HEK293 (cell line): Measurements from ENCODE around the gene CDK14.

Experiments
- CTCF ChIA-PET: fragments of 350-600 bp; formaldehyde crosslinking; extraction: SDS; loops from one replicate; lab custom pipeline; 2021; ENCODE audit warnings: antibody characterized with exemption; lab: Yijun Ruan, JAX
- POLR2A ChIA-PET: fragments of 300-600 bp; formaldehyde crosslinking; extraction: SDS; loops from one replicate; lab custom pipeline; 2020; ENCODE audit warnings: antibody characterized with exemption, inconsistent platforms; lab: Yijun Ruan, JAX
- H3K27ac ChIP-seq: fragments of 200-500 bp; sonication (Bioruptor generic); 2 replicates; pipeline ENCODE4 v1.5.1; 2014; ENCODE audit warnings: low read depth, low read length, control low read depth, inconsistent platforms; ENCODE audit errors: extremely low read depth
- H3K36me3 ChIP-seq, 2 experiments: fragments of 200-500 bp in 1 of 2; sonication (Bioruptor generic) in 1 of 2; 1 replicate in 1 of 2; 2 replicates in 1 of 2; pipeline ENCODE4 v1.5.1; 2014 to 2017; ENCODE audit warnings: inconsistent platforms in 2 of 2, low read length in 2 of 2; ENCODE audit not compliant: control insufficient read depth in 2 of 2, insufficient read depth in 1 of 2
- H3K4me1 ChIP-seq: fragments of 200-500 bp; sonication (Bioruptor generic); 2 replicates; pipeline ENCODE4 v1.5.1; 2014; ENCODE audit warnings: mild to moderate bottlenecking, low read length, inconsistent platforms; ENCODE audit not compliant: control insufficient read depth, insufficient read depth
- H3K4me3 ChIP-seq: 2 replicates; pipeline ENCODE4 v1.5.1; 2011; ENCODE audit warnings: low read depth, mild to moderate bottlenecking, control low read depth, low read length, moderate library complexity
- H3K9me3 ChIP-seq: fragments of 200-500 bp; sonication (Bioruptor generic); 2 replicates; pipeline ENCODE4 v1.5.1; 2014; ENCODE audit warnings: low read depth, low read length, inconsistent platforms; ENCODE audit not compliant: control insufficient read depth, insufficient read depth
- GLIS1 ChIP-seq: fragments of 450-650 bp; formaldehyde crosslinking; IDR thresholded peaks from 2 replicates; pipeline ENCODE4 v1.5.1; 2016; ENCODE audit warnings: missing biosample characterization, missing genetic modification characterization
- KLF9 ChIP-seq: fragments of 450-650 bp; formaldehyde crosslinking; IDR thresholded peaks from 2 replicates; pipeline ENCODE4 v1.5.1; 2016; ENCODE audit warnings: missing biosample characterization, missing genetic modification characterization, low read depth
- OSR2 ChIP-seq: fragments of 450-650 bp; formaldehyde crosslinking; IDR thresholded peaks from 2 replicates; pipeline ENCODE4 v1.5.1; 2016; ENCODE audit warnings: missing biosample characterization, missing genetic modification characterization
- OVOL3 ChIP-seq: fragments of 450-650 bp; formaldehyde crosslinking; IDR thresholded peaks from 2 replicates; pipeline ENCODE4 v1.5.1; 2016; ENCODE audit warnings: missing biosample characterization, missing genetic modification characterization
- PRDM1 ChIP-seq: fragments of 450-650 bp; formaldehyde crosslinking; IDR thresholded peaks from 2 replicates; pipeline ENCODE4; 2016; ENCODE audit warnings: missing biosample characterization, missing genetic modification characterization
- SCRT2 ChIP-seq: fragments of 450-650 bp; formaldehyde crosslinking; IDR thresholded peaks from 2 replicates; pipeline ENCODE4 v1.5.1; 2016; ENCODE audit warnings: missing biosample characterization, missing genetic modification characterization
- SP3 ChIP-seq: fragments of 450-650 bp; formaldehyde crosslinking; IDR thresholded peaks from 2 replicates; pipeline ENCODE4 v1.5.1; 2016; ENCODE audit warnings: missing biosample characterization, missing genetic modification characterization
- TRIM28 ChIP-seq: IDR thresholded peaks from 2 replicates; pipeline ENCODE4 v1.6.1; 2011; ENCODE audit warnings: low read length, control low read depth, borderline replicate concordance
- YY1 ChIP-seq: fragments of 450-650 bp; formaldehyde crosslinking; IDR thresholded peaks from 2 replicates; pipeline ENCODE4 v1.5.1; 2018; ENCODE audit warnings: missing biosample characterization, missing genetic modification characterization
- ZBTB17 ChIP-seq: fragments of 450-650 bp; formaldehyde crosslinking; IDR thresholded peaks from 2 replicates; pipeline ENCODE4 v1.5.1; 2016; ENCODE audit warnings: missing biosample characterization, missing genetic modification characterization
- ZBTB7A ChIP-seq: fragments of 450-650 bp; formaldehyde crosslinking; IDR thresholded peaks from 2 replicates; pipeline ENCODE4 v1.5.1; 2016; ENCODE audit warnings: low read depth, missing biosample characterization, missing genetic modification characterization
- ZNF140 ChIP-seq: fragments of 450-650 bp; formaldehyde crosslinking; IDR thresholded peaks from 2 replicates; pipeline ENCODE4 v1.5.1; 2016; ENCODE audit warnings: missing biosample characterization, missing genetic modification characterization
- ZNF155 ChIP-seq: fragments of 450-650 bp; formaldehyde crosslinking; IDR thresholded peaks from 2 replicates; pipeline ENCODE4 v1.5.1; 2016; ENCODE audit warnings: missing biosample characterization, missing genetic modification characterization
- ZNF184 ChIP-seq: fragments of 450-650 bp; IDR thresholded peaks from 2 replicates; pipeline ENCODE4 v1.5.1; 2018; ENCODE audit warnings: missing biosample characterization, mild to moderate bottlenecking, missing genetic modification characterization
- ZNF221 ChIP-seq: fragments of 450-650 bp; formaldehyde crosslinking; IDR thresholded peaks from 2 replicates; pipeline ENCODE4 v1.5.1; 2017; ENCODE audit warnings: missing biosample characterization, missing genetic modification characterization, borderline replicate concordance
- ZNF280C ChIP-seq: fragments of 450-650 bp; formaldehyde crosslinking; IDR thresholded peaks from 2 replicates; pipeline ENCODE4 v1.5.1; 2016; ENCODE audit warnings: missing biosample characterization, missing genetic modification characterization
- ZNF311 ChIP-seq: fragments of 450-650 bp; formaldehyde crosslinking; IDR thresholded peaks from 2 replicates; pipeline ENCODE4 v1.5.1; 2017; ENCODE audit warnings: missing biosample characterization, missing genetic modification characterization, borderline replicate concordance
- ZNF335 ChIP-seq: fragments of 450-650 bp; formaldehyde crosslinking; conservative IDR thresholded peaks from 2 replicates; pipeline ENCODE4 v1.5.1; 2016; ENCODE audit warnings: missing biosample characterization, missing genetic modification characterization
- ZNF391 ChIP-seq: fragments of 450-650 bp; formaldehyde crosslinking; IDR thresholded peaks from 2 replicates; pipeline ENCODE4 v1.5.1; 2016; ENCODE audit warnings: low read depth, missing biosample characterization, missing genetic modification characterization, borderline replicate concordance
- ZNF394 ChIP-seq: fragments of 450-650 bp; formaldehyde crosslinking; IDR thresholded peaks from 2 replicates; pipeline ENCODE4 v1.5.1; 2016; ENCODE audit warnings: missing biosample characterization, missing genetic modification characterization, mild to moderate bottlenecking, moderate library complexity, borderline replicate concordance
- ZNF514 ChIP-seq: fragments of 450-650 bp; formaldehyde crosslinking; IDR thresholded peaks from 2 replicates; pipeline ENCODE4 v1.5.1; 2016; ENCODE audit warnings: missing biosample characterization, missing genetic modification characterization
- ZNF558 ChIP-seq: fragments of 450-650 bp; formaldehyde crosslinking; IDR thresholded peaks from 2 replicates; pipeline ENCODE4 v1.5.1; 2016; ENCODE audit warnings: missing biosample characterization, missing genetic modification characterization
- ZNF571 ChIP-seq: fragments of 450-650 bp; formaldehyde crosslinking; IDR thresholded peaks from 2 replicates; pipeline ENCODE4 v1.5.0; 2017; ENCODE audit warnings: missing biosample characterization, missing genetic modification characterization
- ZNF585B ChIP-seq: fragments of 450-650 bp; formaldehyde crosslinking; IDR thresholded peaks from 2 replicates; pipeline ENCODE4 v1.5.1; 2016; ENCODE audit warnings: missing biosample characterization, missing genetic modification characterization
- ZNF791 ChIP-seq: fragments of 450-650 bp; formaldehyde crosslinking; IDR thresholded peaks from 2 replicates; pipeline ENCODE4 v1.5.1; 2016; ENCODE audit warnings: missing biosample characterization, missing genetic modification characterization
- TF ChIP-seq, protein P1 (sequence below): fragments of 450-650 bp; formaldehyde crosslinking; IDR thresholded peaks from 2 replicates; pipeline ENCODE4 v1.5.1; 2016; ENCODE audit warnings: missing biosample characterization, missing genetic modification characterization
- TF ChIP-seq, protein P2 (sequence below): fragments of 450-650 bp; formaldehyde crosslinking; IDR thresholded peaks from 2 replicates; pipeline ENCODE4 v1.5.1; 2016; ENCODE audit warnings: missing biosample characterization, missing genetic modification characterization

The CDK14 gene

DNA sequence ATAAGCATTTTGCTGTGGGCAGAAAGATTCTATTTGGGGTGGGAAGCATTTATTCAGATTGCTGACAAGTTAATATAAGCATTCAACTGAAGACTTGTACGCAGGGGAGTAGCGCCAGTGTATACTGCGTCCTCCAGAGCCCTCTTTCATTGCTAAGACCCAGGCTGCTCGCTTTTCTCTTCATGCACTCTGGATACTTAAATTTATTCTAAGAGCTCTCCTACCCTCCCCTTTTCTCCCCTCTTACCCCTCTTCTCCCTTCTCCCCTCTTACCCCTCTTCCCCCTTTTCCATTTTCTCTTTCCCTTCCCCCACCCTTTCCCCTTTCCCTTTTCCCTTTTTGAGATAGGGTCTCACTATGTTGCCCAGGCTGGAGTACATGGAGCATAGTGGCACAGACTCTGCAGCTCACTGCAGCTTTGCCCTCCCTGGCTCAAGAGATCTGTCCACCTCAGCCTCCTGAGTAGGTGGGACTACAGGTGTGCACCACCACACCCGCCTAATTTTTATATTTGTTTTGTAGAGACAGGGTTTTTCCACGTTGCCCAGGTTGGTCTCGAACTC, 125.8 kb downstream of the CDK14 start:
- Histone ChIP-seq H3K4me3 (no peak overlapping the region), H3K36me3 (no peaks in the 10 kb centered on the region), H3K9me3 (no peaks in the 10 kb centered on the region), H3K4me1 (peaks cover 5% of the 10 kb centered on the region), H3K27ac (no peak overlapping the region)
- TF ChIP-seq PRDM1 (tag by site-specific recombination) (no peak), ZNF140 (tag by site-specific recombination) (no peak), KLF9 (tag by site-specific recombination) (no peak), SCRT2 (tag by site-specific recombination) (no peak), ZNF391 (tag by site-specific recombination) (no peak), ZBTB17 (tag by site-specific recombination) (no peak), GLIS1 (tag by site-specific recombination) (no peak), OSR2 (tag by site-specific recombination) (no peak), ZNF394 (no peak), ZNF558 (tag by site-specific recombination) (no peak), ZNF514 (tag by site-specific recombination) (no peak), ZNF184 (tag by site-specific recombination) (no peak), ZNF571 (tag by site-specific recombination) (no peak), ZNF335 (no peak), ZNF311 (tag by site-specific recombination) (no peak), ZNF791 (tag by site-specific recombination) (no peak), OVOL3 (tag by site-specific recombination) (no peak), ZNF221 (tag by site-specific recombination) (no peak)
- TF ChIP-seq, protein P1, sequence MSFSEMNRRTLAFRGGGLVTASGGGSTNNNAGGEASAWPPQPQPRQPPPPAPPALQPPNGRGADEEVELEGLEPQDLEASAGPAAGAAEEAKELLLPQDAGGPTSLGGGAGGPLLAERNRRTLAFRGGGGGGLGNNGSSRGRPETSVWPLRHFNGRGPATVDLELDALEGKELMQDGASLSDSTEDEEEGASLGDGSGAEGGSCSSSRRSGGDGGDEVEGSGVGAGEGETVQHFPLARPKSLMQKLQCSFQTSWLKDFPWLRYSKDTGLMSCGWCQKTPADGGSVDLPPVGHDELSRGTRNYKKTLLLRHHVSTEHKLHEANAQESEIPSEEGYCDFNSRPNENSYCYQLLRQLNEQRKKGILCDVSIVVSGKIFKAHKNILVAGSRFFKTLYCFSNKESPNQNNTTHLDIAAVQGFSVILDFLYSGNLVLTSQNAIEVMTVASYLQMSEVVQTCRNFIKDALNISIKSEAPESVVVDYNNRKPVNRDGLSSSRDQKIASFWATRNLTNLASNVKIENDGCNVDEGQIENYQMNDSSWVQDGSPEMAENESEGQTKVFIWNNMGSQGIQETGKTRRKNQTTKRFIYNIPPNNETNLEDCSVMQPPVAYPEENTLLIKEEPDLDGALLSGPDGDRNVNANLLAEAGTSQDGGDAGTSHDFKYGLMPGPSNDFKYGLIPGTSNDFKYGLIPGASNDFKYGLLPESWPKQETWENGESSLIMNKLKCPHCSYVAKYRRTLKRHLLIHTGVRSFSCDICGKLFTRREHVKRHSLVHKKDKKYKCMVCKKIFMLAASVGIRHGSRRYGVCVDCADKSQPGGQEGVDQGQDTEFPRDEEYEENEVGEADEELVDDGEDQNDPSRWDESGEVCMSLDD (tag by site-specific recombination) = no peak
- TF ChIP-seq, protein P2, sequence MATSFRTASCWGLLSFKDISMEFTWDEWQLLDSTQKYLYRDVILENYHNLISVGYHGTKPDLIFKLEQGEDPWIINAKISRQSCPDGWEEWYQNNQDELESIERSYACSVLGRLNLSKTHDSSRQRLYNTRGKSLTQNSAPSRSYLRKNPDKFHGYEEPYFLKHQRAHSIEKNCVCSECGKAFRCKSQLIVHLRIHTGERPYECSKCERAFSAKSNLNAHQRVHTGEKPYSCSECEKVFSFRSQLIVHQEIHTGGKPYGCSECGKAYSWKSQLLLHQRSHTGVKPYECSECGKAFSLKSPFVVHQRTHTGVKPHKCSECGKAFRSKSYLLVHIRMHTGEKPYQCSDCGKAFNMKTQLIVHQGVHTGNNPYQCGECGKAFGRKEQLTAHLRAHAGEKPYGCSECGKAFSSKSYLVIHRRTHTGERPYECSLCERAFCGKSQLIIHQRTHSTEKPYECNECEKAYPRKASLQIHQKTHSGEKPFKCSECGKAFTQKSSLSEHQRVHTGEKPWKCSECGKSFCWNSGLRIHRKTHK (tag by site-specific recombination) = no peak
- ChIA-PET POLR2A (no interaction called here), CTCF (interaction anchor here (3.2 kb wide), 1 partner anchor 13 kb away, joined by 11 read pairs; no protein-coding TSS in a partner anchor)

DNA sequence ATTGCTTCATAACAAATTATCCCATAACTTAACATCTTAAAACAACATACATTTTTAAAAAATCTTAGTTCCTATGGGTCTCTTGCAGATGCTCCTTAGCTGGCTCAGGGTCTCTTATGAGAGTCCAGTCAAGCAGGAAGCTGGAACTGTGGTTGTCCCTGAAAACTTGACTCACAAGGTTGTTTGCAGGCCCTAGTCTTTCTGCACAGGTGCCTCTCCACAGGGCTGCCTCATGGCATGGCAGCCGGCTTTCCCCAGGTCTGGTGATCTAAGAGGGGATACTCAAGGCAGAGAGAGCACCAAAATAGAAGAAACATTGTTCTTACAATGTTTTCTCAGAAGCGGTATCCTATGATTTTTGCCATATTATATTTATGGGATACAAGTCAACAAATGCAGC, 127.1 kb downstream of the CDK14 start:
- TF ChIP-seq ZNF280C (tag by site-specific recombination) (no peak), TRIM28 (no peak), SP3 (no peak), ZBTB7A (tag by site-specific recombination) (no peak), YY1 (no peak), ZNF391 (tag by site-specific recombination) (no peak), ZNF155 (tag by site-specific recombination) (no peak), ZNF585B (tag by site-specific recombination) (no peak)
- H3K9me3 ChIP-seq = no peaks in the 10 kb centered on the region
- H3K36me3 ChIP-seq = no peaks in the 10 kb centered on the region
- H3K4me1 ChIP-seq = peaks cover 16% of the 10 kb centered on the region
- no peak overlapping the region for H3K27ac ChIP-seq
- H3K4me3 ChIP-seq = no peak overlapping the region
- ChIA-PET POLR2A (no interaction called here), CTCF (interaction anchor here (3.2 kb wide), 1 partner anchor 14 kb away, joined by 11 read pairs; no protein-coding TSS in a partner anchor)
